Measurements from ENCODE around the gene AHRR. TPM values are rescaled to one million over a fixed set of nuclear protein-coding genes. Genes with fewer than 3 reads are reported as not detected.

AHRR gene
- total and polyA plus RNA-seq, 10 of the 15 experiments (the other 5 are each of a cell fraction or from before 2014, with no cell fraction given): 0.90 to 35.2 (median 19.2) TPM

- in situ Hi-C loops (cut with MboI): loop anchor here (5.0 kb wide), 1 partner anchor 573 kb away; no protein-coding TSS in a partner anchor
- POLR2A ChIA-PET: interaction anchor here (0.9 kb wide), 1 partner anchor 60 kb away, joined by 3 read pairs; no protein-coding TSS in a partner anchor
Observed at GRCh38 chr5:313806-314376, 7.6 kb upstream of the AHRR start.

More at GRCh38 chr5:313806-314376, 7.6 kb upstream of the AHRR start:
- H3K9ac ChIP-seq (ENCODE audit: control insufficient read depth, insufficient read depth, low read length): no peak overlapping the region
- H3K4me1 ChIP-seq (ENCODE audit: control insufficient read depth, insufficient read depth, low read length): peaks cover 16% of the 10 kb centered on the region
- DNase-seq (ENCODE audit: low read depth, low spot score) (no peak), FAIRE-seq (no peak), ATAC-seq (no peak)
- H3K9me3 ChIP-seq (replicated peaks; ENCODE audit: control insufficient read depth, insufficient read depth, low read length): no peaks in the 10 kb centered on the region
- H3K36me3 ChIP-seq (ENCODE audit: control insufficient read depth in 2 of 2, insufficient read depth in 2 of 2, low read length in 1 of 2): peaks cover 14 to 35% of the 10 kb centered on the region in 2 experiments
- WGBS (ENCODE audit: insufficient coverage, insufficient replicate concordance, low lambda C conversion rate, missing lambda C conversion rate): 85% methylated on average over 16 of the region's 17 CpGs
- H3K27me3 ChIP-seq (replicated peaks in 1 of 2; ENCODE audit: control insufficient read depth in 2 of 2, insufficient read depth in 2 of 2, low read length in 1 of 2): no peaks in the 10 kb centered on the region
- H3K4me3 ChIP-seq: no peak overlapping the region
- H3K79me2 ChIP-seq (ENCODE audit: control insufficient read depth, insufficient read depth, low read length): peaks cover 2% of the 10 kb centered on the region
- H4K20me1 ChIP-seq (ENCODE audit: control insufficient read depth, insufficient read depth): no peaks in the 10 kb centered on the region; the same call in 1 of the 2 replicates
- intact Hi-C loops (cut with micrococcal nuclease; ENCODE audit: unreplicated experiment): loop anchor here (10.0 kb wide), 2 partner anchors 231 to 341 kb away; no protein-coding TSS in a partner anchor
- H3K4me2 ChIP-seq (ENCODE audit: control insufficient read depth, insufficient read depth): no peak overlapping the region
- ChIA-PET CTCF (interaction anchor here (1.0 kb wide), 1 partner anchor 112 kb away, joined by 3 read pairs; no protein-coding TSS in a partner anchor), SMC1A (ENCODE audit: uncharacterized antibody, unreplicated experiment) (no interaction called here), RAD21 (ENCODE audit: unreplicated experiment) (no interaction called here)
- TF ChIP-seq ETV6 (conservative IDR thresholded peaks at IDR 0.05 in 1 of 2, IDR thresholded peaks at IDR 0.05 in 1 of 2; ENCODE audit: borderline replicate concordance in 1 of 2, low read depth in 1 of 2): no peak
- TF ChIP-seq FOXK2 (IDR thresholded peaks at IDR 0.05): no peak
- TF ChIP-seq BCL3 (IDR thresholded peaks at IDR 0.05; ENCODE audit: borderline replicate concordance, insufficient read depth, low read depth, low read length, poor library complexity, severe bottlenecking): no peak
- no peak for TF ChIP-seq ATF3 (IDR thresholded peaks at IDR 0.05; ENCODE audit: borderline replicate concordance, extremely low read depth, low read depth, low read length)
- no peak for TF ChIP-seq EP300 (IDR thresholded peaks at IDR 0.05; ENCODE audit: borderline replicate concordance in 1 of 2, control insufficient read depth in 1 of 2, low read depth in 2 of 2, low read length in 2 of 2)
- TF ChIP-seq YY1 (IDR thresholded peaks at IDR 0.05; ENCODE audit: low read depth, low read length): no peak
- TF ChIP-seq FOXM1 (IDR thresholded peaks at IDR 0.05; ENCODE audit: low read depth, low read length): no peak
- no peak for TF ChIP-seq YBX1 (IDR thresholded peaks at IDR 0.05)
- H3K27ac ChIP-seq (ENCODE audit: control insufficient read depth, insufficient read depth): no peak overlapping the region
- H2AFZ ChIP-seq (ENCODE audit: control insufficient read depth, low read depth, low read length): no peak overlapping the region
- BruUV-seq (replicated peaks): no TSS peak

Measured in GM12878 (cell line).